Vagina (tissue), 2 donors: ENCODE measurements around the gene DLG2.

ENCODE experiments used
- CTCF ChIP-seq, 3 experiments: fragments of 450-650 bp in 2 of 3; fragments of 200-600 bp in 1 of 3; sonication (generic) in 1 of 3; IDR thresholded peaks; one replicate each; pipeline ENCODE4 v1.5.1; 2017 to 2019; ENCODE audit warnings: antibody characterized with exemption in 3 of 3, mild to moderate bottlenecking in 2 of 3, moderate library complexity in 2 of 3
- POLR2A ChIP-seq, 2 donors: fragments of 450-650 bp; IDR thresholded peaks; one replicate each; pipeline ENCODE4 v1.6.1; 2017; ENCODE audit warnings: antibody characterized with exemption in 2 of 2, mild to moderate bottlenecking in 2 of 2, moderate library complexity in 2 of 2

GRCh38 chr11:83409891-83410290 is 2217.3 kb downstream of the DLG2 start:
- TF ChIP-seq POLR2A (IDR thresholded peaks at IDR 0.05) (no peak), CTCF (IDR thresholded peaks at IDR 0.05) (no peak)
